Measurements from ENCODE around the gene GPR4. TPM values are rescaled to one million over a fixed set of nuclear protein-coding genes. Genes with fewer than 3 reads are reported as not detected.

GPR4 gene
- total and polyA plus RNA-seq, 2 of the 8 experiments (the other 6 are each of a cell fraction or from before 2014, with no cell fraction given) = 0.19 to 0.39 TPM

GRCh38 chr19:45636902-45637301, 34.9 kb upstream of the GPR4 start:
- ChIA-PET POLR2A (ENCODE audit: partially characterized antibody) (interaction anchor here (0.6 to 3.5 kb wide), 2 partner anchors 21 to 871 kb away, joined by 3 to 21 read pairs; no protein-coding TSS in a partner anchor), CTCF (ENCODE audit: partially characterized antibody) (interaction anchor here (1.0 to 8.4 kb wide), 2 partner anchors 17 to 30 kb away, joined by 3 to 135 read pairs; partner anchors contain the start of gene GPR4)
- Histone ChIP-seq H2BK20ac (ENCODE audit: low read length) (no peak overlapping the region), H4K91ac (replicated peaks; ENCODE audit: insufficient read length, low read length) (no peak overlapping the region), H3K23ac (ENCODE audit: insufficient read length) (no peak overlapping the region), H2BK120ac (replicated peaks; ENCODE audit: low read depth, low read length) (no peak overlapping the region), H2AFZ (ENCODE audit: low read length) (no peak overlapping the region), H3K27me3 (replicated peaks in 1 of 4; ENCODE audit: control insufficient read depth in 3 of 4, extremely low read depth in 1 of 4, insufficient read depth in 3 of 4, low read length in 3 of 4) (no peaks in the 10 kb centered on the region; a peak in 1 of 7 replicates), H3K36me3 (ENCODE audit: control insufficient read depth in 2 of 4, insufficient read depth in 4 of 4, low read length in 3 of 4) (no peaks in the 10 kb centered on the region), H3K14ac (ENCODE audit: insufficient read length) (no peak overlapping the region), H2AK5ac (ENCODE audit: low read depth, low read length) (0 out of 2 replicates have a peak overlapping the region, but pooled peaks have one; percentile 39), H3K79me1 (ENCODE audit: low read depth, low read length) (no peaks in the 10 kb centered on the region), H3K56ac (replicated peaks; ENCODE audit: insufficient read length, low read depth, low read length) (no peak overlapping the region), H3K4me1 (replicated peaks in 1 of 4; ENCODE audit: control insufficient read depth in 3 of 4, insufficient read depth in 4 of 4, low read length in 3 of 4) (peaks cover 4 to 21% (median 12%) of the 10 kb centered on the region in 4 experiments), H2BK15ac (ENCODE audit: low read length) (no peak overlapping the region), H3K4me3 (ENCODE audit: extremely low read depth in 1 of 4, insufficient read depth in 2 of 4, low read depth in 3 of 4, low read length in 4 of 4) (no peak overlapping the region), H3K27ac (ENCODE audit: low read depth, low read length) (no peak overlapping the region), H4K8ac (ENCODE audit: extremely low read depth, insufficient read depth, low read length) (no peak overlapping the region), H2BK5ac (ENCODE audit: low read depth, low read length) (no peak overlapping the region), H4K20me1 (replicated peaks in 1 of 2; ENCODE audit: control insufficient read depth in 1 of 2, insufficient read depth in 2 of 2, low read length in 2 of 2) (no peaks in the 10 kb centered on the region), H3K79me2 (ENCODE audit: control insufficient read depth in 1 of 2, insufficient read depth in 2 of 2, low read length in 2 of 2) (no peaks in the 10 kb centered on the region), H3K4ac (replicated peaks; ENCODE audit: insufficient read length, low read depth, low read length) (no peak overlapping the region), H3K23me2 (ENCODE audit: low read depth, low read length) (peaks cover 18% of the 10 kb centered on the region), H3K9me3 (ENCODE audit: insufficient read depth in 2 of 2, low read depth in 1 of 2, low read length in 1 of 2) (no peaks in the 10 kb centered on the region), H3K18ac (ENCODE audit: extremely low read depth, low read length) (no peak overlapping the region), H2BK12ac (ENCODE audit: low read depth, low read length) (no peak overlapping the region), H3K9ac (replicated peaks in 1 of 4; ENCODE audit: extremely low read depth in 1 of 4, low read depth in 3 of 4, low read length in 3 of 4) (no peak overlapping the region), H4K5ac (ENCODE audit: insufficient read length, low read depth, low read length) (no peak overlapping the region), H3K4me2 (ENCODE audit: insufficient read depth in 1 of 2, low read depth in 2 of 2, low read length in 2 of 2) (no peak overlapping the region)
- FAIRE-seq (no peak), DNase-seq (ENCODE audit: low read depth in 1 of 2, low spot score in 2 of 2) (no peak)
- 88% methylated on average over 2 of the region's 2 CpGs; no CpG with 5 or more reads in 1 of the 2 experiments for WGBS, 2 experiments (ENCODE audit: extremely low coverage in 1 of 2, insufficient coverage in 1 of 2, insufficient read length in 1 of 2, insufficient replicate concordance in 2 of 2, low coverage in 1 of 2, low lambda C conversion rate in 2 of 2, missing lambda C conversion rate in 1 of 2)
- no peak for TF ChIP-seq CTBP2 (IDR thresholded peaks at IDR 0.05; ENCODE audit: borderline replicate concordance, insufficient read depth, insufficient read length, low read length)
- no peak for TF ChIP-seq KDM4A (IDR thresholded peaks at IDR 0.05; ENCODE audit: low read depth, low read length, severe bottlenecking)
- no peak for TF ChIP-seq TAF7 (optimal IDR thresholded peaks at IDR 0.05; ENCODE audit: borderline replicate concordance, low read depth, low read length)
- TF ChIP-seq CHD1 (IDR thresholded peaks at IDR 0.05; ENCODE audit: low read depth, low read length) = no peak
- TF ChIP-seq POLR2AphosphoS5 (IDR thresholded peaks at IDR 0.05; ENCODE audit: low read depth, low read length) = no peak
- TF ChIP-seq SP4 (IDR thresholded peaks at IDR 0.05; ENCODE audit: low read length) = no peak
- no peak for TF ChIP-seq ATF2 (IDR thresholded peaks at IDR 0.05; ENCODE audit: low read length)
- no peak for TF ChIP-seq POU5F1 (IDR thresholded peaks at IDR 0.05; ENCODE audit: low read depth, low read length)
- TF ChIP-seq TAF1 (IDR thresholded peaks at IDR 0.05; ENCODE audit: low read depth, low read length) = no peak
- TF ChIP-seq NANOG (IDR thresholded peaks at IDR 0.05; ENCODE audit: insufficient read depth, low read depth, low read length, poor library complexity, severe bottlenecking) = no peak
